Keratinocyte (primary cell): ENCODE results near the gene OR56B4. TPM values are rescaled to one million over a fixed set of nuclear protein-coding genes. Genes with fewer than 3 reads are reported as not detected.

Experiments used
- DNase-seq: peaks from one replicate; pipeline ENCODE4 v3.0.0-alpha.2; 2011; ENCODE audit warnings: low read depth, missing footprints, low spot score
- FAIRE-seq: peaks from 2 replicates; lab custom pipeline; 2011; peaks lifted over from hg19 to GRCh38; lab: Jason Lieb, UNC
- H2AFZ ChIP-seq: 2 replicates; pipeline ENCODE4 v1.6.0; 2012; ENCODE audit warnings: low read length, control low read depth, inconsistent platforms; ENCODE audit not compliant: control insufficient read depth
- H3K27ac ChIP-seq: 2 replicates; pipeline ENCODE4 v1.5.1; 2011; ENCODE audit warnings: low read length; ENCODE audit not compliant: control insufficient read depth, insufficient read depth
- H3K27me3 ChIP-seq: 3 replicates; pipeline ENCODE4 v1.6.0; 2011; ENCODE audit warnings: low read length; ENCODE audit not compliant: control insufficient read depth, insufficient read depth; ENCODE audit errors: extremely low read depth
- H3K36me3 ChIP-seq, 2 experiments: 2 replicates in 1 of 2; 3 replicates in 1 of 2; pipeline ENCODE4 v1.5.1; 2011; ENCODE audit warnings: low read length in 2 of 2, mild to moderate bottlenecking in 1 of 2; ENCODE audit not compliant: control insufficient read depth in 2 of 2, insufficient read depth in 2 of 2; ENCODE audit errors: extremely low read depth in 1 of 2
- H3K4me1 ChIP-seq: 3 replicates; pipeline ENCODE4 v1.5.1; 2011; ENCODE audit warnings: low read length; ENCODE audit not compliant: control insufficient read depth, insufficient read depth; ENCODE audit errors: extremely low read depth
- H3K4me2 ChIP-seq: 3 replicates; pipeline ENCODE4 v1.6.0; 2011; ENCODE audit warnings: low read depth, low read length; ENCODE audit not compliant: control insufficient read depth, insufficient read depth; ENCODE audit errors: extremely low read depth
- H3K4me3 ChIP-seq, 3 experiments: fragments of 200-600 bp in 1 of 3; sonication (generic) in 1 of 3; 2 replicates in 2 of 3; 3 replicates in 1 of 3; pipeline ENCODE4 v1.5.1; 2011 to 2016; ENCODE audit warnings: low read length in 3 of 3, mild to moderate bottlenecking in 3 of 3, control low read depth in 2 of 3, inconsistent platforms in 1 of 3, low read depth in 1 of 3, mixed read lengths in 1 of 3, mixed run types in 1 of 3, moderate library complexity in 1 of 3; ENCODE audit not compliant: control insufficient read depth in 2 of 3, insufficient read depth in 2 of 3; ENCODE audit errors: extremely low read depth in 1 of 3
- H3K79me2 ChIP-seq: 2 replicates; pipeline ENCODE4 v1.6.0; 2012; ENCODE audit warnings: low read length; ENCODE audit not compliant: control insufficient read depth, insufficient read depth
- H3K9ac ChIP-seq: 3 replicates; pipeline ENCODE4 v1.6.0; 2011; ENCODE audit warnings: low read length; ENCODE audit not compliant: control insufficient read depth, insufficient read depth; ENCODE audit errors: extremely low read depth
- H3K9me1 ChIP-seq: 3 replicates; pipeline ENCODE4 v1.6.0; 2011; ENCODE audit warnings: low read length; ENCODE audit not compliant: control insufficient read depth, insufficient read depth; ENCODE audit errors: extremely low read depth
- H3K9me3 ChIP-seq: 2 replicates; pipeline ENCODE4 v1.5.1; 2012; ENCODE audit warnings: low read depth, low read length; ENCODE audit not compliant: control insufficient read depth
- H4K20me1 ChIP-seq: 3 replicates; pipeline ENCODE4 v1.6.0; 2011; ENCODE audit warnings: low read length; ENCODE audit not compliant: control insufficient read depth, insufficient read depth; ENCODE audit errors: extremely low read depth
- CTCF ChIP-seq, 3 experiments: IDR thresholded peaks in 1 of 3; conservative IDR thresholded peaks in 1 of 3; optimal IDR thresholded peaks in 1 of 3; 2 replicates in 2 of 3; 3 replicates in 1 of 3; pipeline versions ENCODE3 to v1.5.1; 2011; ENCODE audit warnings: low read length in 3 of 3, mild to moderate bottlenecking in 3 of 3, moderate library complexity in 2 of 3, control low read depth in 1 of 3, inconsistent platforms in 1 of 3; ENCODE audit not compliant: insufficient read depth in 2 of 3; ENCODE audit errors: extremely low read depth in 1 of 3
- EZH2 ChIP-seq: IDR thresholded peaks from one replicate; pipeline ENCODE4 v1.6.1; 2012; ENCODE audit warnings: inconsistent platforms, mild to moderate bottlenecking, low read length, moderate library complexity
- dilution Hi-C: fragments of 300-500 bp; cut with MboI; formaldehyde crosslinking; loops from one replicate; pipeline ENCODE4 v1.7.0; 2020; ENCODE audit warnings: low sequenced_read_pairs; ENCODE audit not compliant: extremely low pct_ligation_motif_present
- polyA plus RNA-seq, 5 experiments: library from polyadenylated mRNA; depleted of rRNA in 3 of 5; stranded (reverse) in 3 of 5; stranded (forward) in 1 of 5; unstranded in 1 of 5; fragments of >200 nt; gene quantifications; 1 replicate in 1 of 5; 2 replicates in 3 of 5; 3 replicates in 1 of 5; pipeline versions ENCODE4 v1.2.1 to v1.2.3, GENCODE V29; 2011 to 2012; ENCODE audit warnings: missing spikeins in 2 of 5, low read depth in 1 of 5, low replicate concordance in 1 of 5

The OR56B4 gene
- polyA plus RNA-seq, 1 donor (not counting 4 experiments of a cell fraction or from before 2014, with no cell fraction given): not detected

GRCh38 chr11:6152126-6152525, 44.6 kb downstream of the OR56B4 start:
- Histone ChIP-seq H3K36me3 (no peaks in the 10 kb centered on the region), H3K4me3 (no peak overlapping the region), H2AFZ (no peak overlapping the region), H3K4me1 (no peaks in the 10 kb centered on the region), H3K9ac (no peak overlapping the region), H3K4me2 (no peak overlapping the region), H3K27ac (no peak overlapping the region), H3K9me3 (no peaks in the 10 kb centered on the region), H3K9me1 (no peaks in the 10 kb centered on the region), H3K27me3 (no peaks in the 10 kb centered on the region), H3K79me2 (no peaks in the 10 kb centered on the region), H4K20me1 (no peaks in the 10 kb centered on the region)
- DNase-seq (no peak), FAIRE-seq (no peak)
- dilution Hi-C loops: no loop called here
- TF ChIP-seq CTCF (optimal IDR thresholded peaks at IDR 0.05 in 1 of 3, IDR thresholded peaks at IDR 0.05 in 1 of 3, conservative IDR thresholded peaks at IDR 0.05 in 1 of 3; ENCODE audit: extremely low read depth in 1 of 3, insufficient read depth in 2 of 3, low read length in 3 of 3) (no peak), EZH2 (no peak)

GRCh38 chr11:6156628-6157359, 49.3 kb downstream of the OR56B4 start:
- Histone ChIP-seq H3K4me2 (no peak overlapping the region), H3K36me3 (no peaks in the 10 kb centered on the region), H3K4me3 (no peak overlapping the region), H3K4me1 (no peaks in the 10 kb centered on the region), H3K27ac (no peak overlapping the region), H3K27me3 (no peaks in the 10 kb centered on the region), H3K9me3 (no peaks in the 10 kb centered on the region), H3K79me2 (no peaks in the 10 kb centered on the region), H3K9ac (no peak overlapping the region), H2AFZ (no peak overlapping the region), H4K20me1 (no peaks in the 10 kb centered on the region), H3K9me1 (no peaks in the 10 kb centered on the region)
- dilution Hi-C loops: no loop called here
- DNase-seq: no peak
- no peak for FAIRE-seq
- no peak for TF ChIP-seq EZH2
- TF ChIP-seq CTCF (optimal IDR thresholded peaks at IDR 0.05 in 1 of 3, IDR thresholded peaks at IDR 0.05 in 1 of 3, conservative IDR thresholded peaks at IDR 0.05 in 1 of 3; ENCODE audit: extremely low read depth in 1 of 3, insufficient read depth in 2 of 3, low read length in 3 of 3): no peak

Other genes starting within 250 kb of the OR56B4 start
- gene OR52E8, start 250.0 kb upstream of the OR56B4 start, polyA plus RNA-seq: not detected in 3 replicates
- gene OR52E4, start 227.1 kb upstream of the OR56B4 start, polyA plus RNA-seq: not detected in 3 replicates
- gene OR52E5, start 214.5 kb upstream of the OR56B4 start, polyA plus RNA-seq: not detected in 3 replicates
- not detected in 3 replicates for gene OR56A3, start 165.4 kb upstream of the OR56B4 start, polyA plus RNA-seq
- not detected in 3 replicates for gene OR56A5, start 139.2 kb upstream of the OR56B4 start, polyA plus RNA-seq
- gene OR52L1, start 120.7 kb upstream of the OR56B4 start, polyA plus RNA-seq: not detected in 3 replicates
- gene OR56A4, start 100.7 kb upstream of the OR56B4 start, polyA plus RNA-seq: not detected in 3 replicates
- gene OR56A1, start 76.9 kb upstream of the OR56B4 start, polyA plus RNA-seq: not detected in 3 replicates
- gene OR52B2, start 62.6 kb downstream of the OR56B4 start, polyA plus RNA-seq: not detected in 3 replicates
- gene OR52W1, start 91.5 kb downstream of the OR56B4 start, polyA plus RNA-seq: not detected in 3 replicates
- gene C11orf42, start 97.9 kb downstream of the OR56B4 start, polyA plus RNA-seq: not detected in 3 replicates
- 15.2 to 31.6 TPM (median 18.7 TPM) in 3 replicates for gene FHIP1B, start 127.0 kb downstream of the OR56B4 start, polyA plus RNA-seq
- gene CNGA4, start 131.4 kb downstream of the OR56B4 start, polyA plus RNA-seq: 0.09 to 0.18 TPM in 2 of 3 replicates, not detected in the other
- not detected in 3 replicates for gene CCKBR, start 152.2 kb downstream of the OR56B4 start, polyA plus RNA-seq
- gene CAVIN3, start 212.8 kb downstream of the OR56B4 start, polyA plus RNA-seq: 26.0 to 43.0 TPM (median 30.1 TPM) in 3 replicates